CD4-positive, alpha-beta T cell treated with Interleukin-2 at 100 ng/mL for 4 hours (primary cell): ENCODE measurements around the gene FGFRL1.

Experiments used
- DNase-seq: peaks from one replicate; pipeline ENCODE4 v3.0.0-alpha.2; 2020; ENCODE audit warnings: low spot score

Gene FGFRL1

DNA sequence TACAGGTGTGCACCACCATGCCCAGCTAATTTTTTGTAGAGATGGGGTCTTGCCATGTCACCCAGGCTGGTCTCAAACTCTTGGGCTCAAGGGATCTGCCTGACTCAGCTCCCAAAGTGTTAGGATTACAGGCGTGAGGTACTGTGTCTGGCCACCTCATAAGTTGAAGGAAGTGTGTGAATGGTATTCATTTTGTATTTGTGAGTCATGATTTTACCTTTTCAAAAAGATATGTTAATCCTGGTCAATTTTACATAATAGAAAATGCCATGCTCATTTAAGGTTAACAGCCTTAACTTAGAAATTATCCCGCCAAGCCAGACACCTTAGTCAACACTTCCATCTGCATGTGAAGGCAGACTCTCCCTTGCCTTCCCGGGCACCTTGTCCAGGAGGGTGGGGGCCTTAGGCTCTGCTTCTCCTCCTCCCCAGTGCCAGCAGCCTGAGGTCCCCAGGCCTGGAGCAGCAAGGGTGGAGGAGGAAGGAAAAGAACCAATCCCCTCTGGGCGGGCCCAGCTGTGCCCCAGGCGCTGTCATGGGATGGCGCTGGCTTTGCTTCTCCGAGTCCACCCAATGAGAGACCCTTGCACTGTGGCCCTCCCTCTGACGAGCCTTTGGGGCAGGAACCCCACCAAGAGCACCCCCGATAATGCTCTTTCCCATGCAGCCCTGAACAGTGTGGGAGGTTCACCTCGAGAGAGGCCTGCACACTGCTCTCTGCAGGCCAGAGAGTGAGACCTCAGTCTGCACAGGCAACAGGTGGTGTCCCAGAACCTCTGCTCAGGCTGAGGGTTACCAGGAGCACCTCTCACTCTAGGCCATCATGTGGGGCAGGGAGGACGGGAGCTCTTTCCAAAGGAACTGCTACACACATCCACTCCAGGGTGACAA is 64.6 kb downstream of the FGFRL1 start:
- DNase-seq, result no peak
